GM18498 (cell line): Measurements from ENCODE around the gene ARHGEF26.

Experiments
- ATAC-seq: cut with Tn5 transposase; IDR thresholded peaks from one replicate; pipeline ENCODE4 v1.9.1; 2021; ENCODE audit warnings: mild to moderate bottlenecking, moderate library complexity; ENCODE audit not compliant: unreplicated experiment

ARHGEF26 gene

GRCh38 chr3:154112146-154112852 is 8.9 kb upstream of the ARHGEF26 start:
- ATAC-seq, result no peak

DNA sequence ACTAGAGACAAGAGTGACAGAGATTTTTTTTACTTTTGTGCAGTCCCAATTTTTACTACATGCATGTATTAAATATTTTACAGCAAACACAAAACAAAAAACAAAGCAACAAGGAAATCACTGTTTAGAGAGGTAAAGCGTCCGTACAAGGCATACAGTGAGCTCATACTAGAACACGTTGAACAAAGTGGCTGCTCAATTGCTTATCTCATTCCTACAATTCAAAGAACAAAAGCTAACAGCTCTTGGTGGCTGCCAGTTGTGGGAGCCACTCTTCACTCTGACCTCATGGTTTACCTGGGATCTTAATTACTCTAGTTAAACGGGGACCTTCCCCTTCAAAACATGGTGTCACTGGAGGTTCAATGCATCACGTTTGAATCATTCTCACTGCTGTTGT is 7.6 kb upstream of the ARHGEF26 start:
- ATAC-seq, result no peak

DNA sequence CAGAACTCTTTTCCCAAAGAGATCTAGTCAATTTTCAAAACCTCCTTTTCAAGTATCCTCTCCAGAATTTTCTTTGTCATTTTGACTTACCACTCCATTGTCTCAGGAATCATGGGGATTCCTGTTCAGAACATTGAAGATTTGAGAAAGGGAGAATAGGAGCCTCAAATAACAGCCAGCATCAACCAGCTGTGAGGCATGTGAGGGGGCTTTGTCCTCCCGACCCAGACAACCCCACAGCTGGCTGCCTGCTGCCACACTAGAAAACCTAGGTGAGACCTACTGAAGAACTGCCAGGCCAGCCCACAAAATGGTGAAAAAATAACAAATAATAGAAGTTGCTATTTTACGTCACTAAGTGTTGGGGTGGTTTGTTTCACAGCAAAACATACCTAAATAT is 5.9 kb upstream of the ARHGEF26 start:
- ATAC-seq, result no peak

DNA sequence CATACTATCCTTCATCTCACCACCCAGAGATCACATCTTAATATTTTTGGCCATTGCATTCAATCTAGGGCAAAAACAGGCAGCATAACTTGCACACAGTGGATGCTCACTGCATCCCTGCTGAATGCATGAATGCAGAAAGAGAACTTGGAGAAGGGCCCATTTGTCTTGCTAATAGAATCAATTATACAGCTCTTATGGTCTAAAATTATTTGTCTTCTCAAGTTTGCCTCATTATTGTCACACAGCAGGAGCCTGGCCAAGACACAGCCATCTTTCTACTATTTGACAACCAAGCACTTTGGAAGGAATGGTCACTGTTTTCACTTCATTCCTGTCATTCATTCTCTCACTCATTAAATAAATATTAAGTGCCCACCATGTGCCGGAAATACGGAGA is 1.2 kb upstream of the ARHGEF26 start:
- ATAC-seq, result no peak

DNA sequence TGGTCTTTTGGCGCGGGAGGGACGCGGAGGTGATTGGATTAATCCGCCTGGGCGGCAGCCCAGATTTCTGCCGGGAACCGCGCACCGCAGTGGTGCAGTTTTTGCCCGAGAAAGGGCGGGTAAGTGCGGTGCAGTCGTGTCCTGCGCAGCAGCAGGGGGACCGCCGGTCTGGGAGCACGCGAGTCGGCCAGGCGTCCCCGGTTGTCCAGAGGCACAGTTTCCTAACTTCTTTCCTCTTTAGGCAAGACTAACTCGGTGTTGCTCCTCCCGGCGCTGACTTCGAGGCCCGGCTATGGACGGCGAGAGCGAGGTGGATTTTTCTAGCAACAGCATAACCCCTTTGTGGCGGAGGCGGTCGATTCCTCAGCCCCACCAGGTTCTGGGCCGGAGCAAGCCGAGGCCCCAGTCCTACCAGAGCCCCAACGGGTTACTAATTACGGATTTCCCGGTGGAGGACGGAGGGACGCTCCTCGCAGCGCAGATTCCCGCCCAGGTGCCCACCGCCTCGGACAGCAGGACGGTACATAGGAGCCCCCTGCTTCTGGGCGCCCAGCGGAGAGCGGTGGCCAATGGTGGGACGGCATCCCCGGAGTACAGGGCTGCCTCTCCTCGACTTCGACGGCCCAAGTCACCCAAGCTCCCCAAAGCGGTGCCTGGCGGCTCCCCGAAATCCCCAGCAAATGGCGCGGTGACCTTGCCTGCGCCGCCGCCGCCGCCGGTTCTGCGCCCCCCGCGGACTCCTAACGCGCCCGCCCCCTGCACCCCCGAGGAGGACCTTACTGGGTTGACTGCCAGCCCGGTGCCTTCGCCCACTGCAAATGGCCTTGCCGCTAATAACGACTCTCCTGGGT is 736 bp downstream of the ARHGEF26 start:
- ATAC-seq, result peak; percentile 41

DNA sequence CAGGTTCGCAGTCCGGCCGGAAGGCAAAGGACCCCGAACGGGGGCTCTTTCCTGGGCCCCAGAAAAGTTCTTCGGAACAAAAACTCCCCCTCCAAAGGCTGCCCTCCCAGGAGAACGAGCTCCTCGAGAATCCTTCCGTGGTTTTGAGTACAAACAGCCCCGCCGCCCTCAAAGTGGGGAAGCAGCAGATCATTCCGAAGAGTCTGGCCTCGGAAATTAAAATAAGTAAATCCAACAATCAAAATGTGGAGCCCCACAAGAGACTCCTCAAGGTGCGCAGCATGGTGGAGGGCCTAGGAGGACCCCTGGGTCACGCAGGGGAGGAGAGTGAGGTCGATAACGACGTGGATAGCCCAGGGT is 1.3 kb downstream of the ARHGEF26 start:
- ATAC-seq, result no peak

GRCh38 chr3:154122912-154123559 is 1.8 kb downstream of the ARHGEF26 start:
- ATAC-seq, result no peak

- no peak for ATAC-seq
Observed at GRCh38 chr3:154123906-154124305, 2.7 kb downstream of the ARHGEF26 start.

DNA sequence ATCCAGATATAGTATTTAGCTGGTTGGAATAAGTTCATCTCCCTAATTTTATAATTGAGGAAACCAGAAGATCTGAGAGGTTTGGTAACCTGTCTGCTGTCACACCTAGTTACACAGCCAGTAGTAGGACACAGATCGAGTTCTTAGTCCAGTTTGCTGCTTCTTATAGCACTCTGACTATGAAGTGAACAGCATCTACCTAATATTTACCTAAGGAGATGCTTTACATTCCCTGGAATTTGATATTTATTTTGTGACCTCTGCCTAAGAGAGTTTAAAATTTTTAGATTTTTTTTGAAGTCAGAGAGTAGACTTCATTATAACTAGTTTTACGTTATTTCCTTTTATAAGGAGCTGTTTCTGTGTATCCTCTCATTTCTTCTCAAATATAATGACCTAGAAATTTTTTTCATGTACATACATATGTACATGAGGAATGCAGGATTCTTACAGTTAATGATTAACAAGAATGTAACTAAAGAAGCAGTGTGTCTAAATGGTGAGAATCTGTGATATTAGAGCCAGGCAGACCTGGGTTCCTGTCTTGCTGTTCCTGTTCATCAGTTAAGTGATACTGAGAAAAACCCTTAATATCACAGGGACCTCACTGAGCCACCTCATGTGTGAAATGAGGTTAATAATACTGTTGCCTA is 4.3 kb downstream of the ARHGEF26 start:
- no peak for ATAC-seq

GRCh38 chr3:154126651-154127050 is 5.5 kb downstream of the ARHGEF26 start:
- no peak for ATAC-seq

GRCh38 chr3:154129625-154130024 is 8.4 kb downstream of the ARHGEF26 start:
- ATAC-seq, result no peak

GRCh38 chr3:154130540-154130939 is 9.3 kb downstream of the ARHGEF26 start:
- ATAC-seq, result no peak

DNA sequence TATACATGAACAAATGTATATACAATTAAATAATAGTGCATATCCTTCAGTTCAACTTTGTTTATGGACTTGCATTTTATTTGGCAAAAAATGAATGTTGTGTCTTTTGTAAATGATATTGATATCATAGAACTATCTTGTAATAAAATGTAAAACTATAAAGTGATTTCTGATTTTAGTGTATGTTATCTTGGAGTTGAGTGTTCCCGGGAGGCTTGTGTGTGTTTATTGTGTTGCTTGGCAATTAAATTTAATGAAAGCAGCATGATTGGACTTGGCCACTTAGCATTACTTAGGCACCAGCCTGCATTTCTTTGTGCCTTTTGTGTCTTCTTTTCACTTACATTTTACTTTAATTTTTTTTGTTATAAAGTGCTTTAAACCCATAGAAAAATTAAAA is 10.6 kb downstream of the ARHGEF26 start:
- ATAC-seq, result no peak

DNA sequence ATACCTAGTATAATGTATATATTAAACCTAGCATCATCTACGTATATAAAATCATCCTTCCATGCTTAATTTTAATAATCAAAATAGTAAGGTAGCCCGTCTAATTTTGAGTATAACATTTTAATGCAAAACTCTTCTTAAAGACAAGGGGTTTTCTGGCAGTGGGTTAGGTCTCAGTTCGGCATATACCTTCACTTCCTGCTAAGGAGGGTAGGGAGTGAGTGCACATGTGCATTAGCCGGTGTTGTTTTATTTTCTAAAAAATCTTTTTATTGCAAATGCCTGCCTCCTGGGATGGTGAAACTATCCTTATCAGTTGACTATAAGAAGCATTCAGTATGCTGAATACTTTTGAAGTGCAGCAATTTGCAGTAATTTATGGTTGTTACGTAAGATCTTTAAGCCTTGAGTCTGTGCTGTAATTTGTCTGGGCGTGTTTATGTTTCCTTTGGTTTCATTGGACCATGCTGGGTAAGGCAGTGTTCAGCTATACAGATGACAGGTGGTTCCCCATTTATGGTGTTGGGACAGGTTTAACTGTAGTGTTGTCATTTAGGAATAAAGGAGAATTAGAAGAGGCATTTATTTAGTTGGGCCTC is 11.7 kb downstream of the ARHGEF26 start:
- ATAC-seq, result peak; percentile 65

DNA sequence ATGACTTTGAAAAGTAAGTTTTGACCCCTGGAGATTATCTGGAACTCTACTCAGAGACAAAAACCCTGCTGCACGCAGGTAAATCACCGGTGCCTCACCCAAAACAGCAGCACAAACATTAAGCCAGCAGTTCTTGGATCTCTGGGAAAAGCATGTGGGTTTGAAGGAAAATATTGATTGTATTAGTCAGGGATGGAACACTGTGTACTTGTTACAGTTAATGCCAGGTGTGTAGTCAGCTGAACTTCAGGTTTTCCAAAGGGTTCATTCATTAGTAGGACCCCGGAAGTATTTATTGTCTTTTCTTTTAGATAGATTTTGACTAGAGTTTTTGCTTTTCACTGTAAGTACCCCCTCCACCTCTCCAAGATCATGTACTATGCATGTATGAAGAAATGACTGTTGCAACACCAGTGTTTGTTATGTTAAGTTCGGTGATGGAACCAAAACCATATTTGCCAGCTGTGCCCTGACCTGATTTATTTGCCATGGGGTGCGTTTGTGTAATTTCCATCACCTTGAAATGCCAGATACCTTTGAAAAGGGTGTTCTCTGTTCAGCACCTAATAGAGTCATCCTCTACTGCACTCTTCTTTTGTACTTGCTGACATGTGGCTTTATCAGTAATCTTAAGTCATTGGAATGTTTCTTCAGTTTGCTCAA is 14.5 kb downstream of the ARHGEF26 start:
- no peak for ATAC-seq

GRCh38 chr3:154137036-154137435 is 15.8 kb downstream of the ARHGEF26 start:
- ATAC-seq, result no peak

DNA sequence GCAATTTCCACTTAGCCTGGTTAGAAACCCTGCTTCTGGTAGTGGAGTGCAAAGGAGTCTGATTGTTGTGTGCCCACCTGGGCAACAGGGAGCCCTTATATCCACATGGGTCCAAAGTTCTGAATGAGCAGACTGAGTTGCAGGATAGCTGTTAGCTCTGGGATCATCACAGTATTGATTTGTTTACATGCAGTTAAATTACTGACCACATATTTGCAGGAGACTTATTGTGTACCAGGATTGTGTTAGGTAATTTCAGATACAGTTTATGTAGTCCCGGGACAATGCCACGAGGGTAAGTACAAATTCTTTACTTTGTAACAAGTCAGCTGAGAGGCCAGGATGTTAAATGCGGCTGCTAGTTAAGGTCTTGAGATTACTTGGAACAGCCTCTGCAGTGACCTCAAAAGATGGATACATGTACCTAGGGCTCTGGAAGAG is 18.8 kb downstream of the ARHGEF26 start:
- no peak for ATAC-seq

GRCh38 chr3:154142608-154143007 is 21.4 kb downstream of the ARHGEF26 start:
- no peak for ATAC-seq

GRCh38 chr3:154143873-154144272 is 22.7 kb downstream of the ARHGEF26 start:
- no peak for ATAC-seq

- ATAC-seq, result no peak
Observed at GRCh38 chr3:154144825-154145465, 23.8 kb downstream of the ARHGEF26 start.
